Right hindlimb (tissue), 1 donor: ENCODE results near the gene P2RY8.
"Not testable (repeated sequence)": the region's sequence is repeated elsewhere in the genome, so short reads cannot be mapped to it uniquely, and the experiment has no call there.

ENCODE experiments used
- DNase-seq: peaks from one replicate; pipeline ENCODE4 v3.0.0-alpha.2; 2018

Gene P2RY8

GRCh38 chrX:1542994-1543725 is 6.2 kb upstream of the P2RY8 start:
- DNase-seq, result no peak

DNA sequence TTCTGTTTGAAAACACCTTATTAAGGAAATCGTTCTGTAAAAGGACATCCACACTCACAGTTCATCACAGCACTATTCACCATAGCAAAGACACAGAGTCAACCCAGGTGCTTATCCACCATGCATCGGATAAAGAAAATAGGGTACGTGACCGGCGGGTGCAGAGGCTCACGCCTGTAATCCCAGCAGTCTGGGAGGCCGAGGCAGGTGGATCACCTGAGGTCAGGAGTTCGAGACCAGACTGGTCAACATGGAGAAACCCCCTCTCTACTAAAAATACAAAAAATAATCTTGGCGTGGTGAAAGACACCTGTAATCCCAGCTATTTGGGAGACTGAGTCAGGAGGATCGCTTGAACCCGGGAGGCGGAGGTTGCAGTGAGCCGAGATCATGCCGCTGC is 2.2 kb upstream of the P2RY8 start:
- not testable (repeated sequence) for DNase-seq

DNA sequence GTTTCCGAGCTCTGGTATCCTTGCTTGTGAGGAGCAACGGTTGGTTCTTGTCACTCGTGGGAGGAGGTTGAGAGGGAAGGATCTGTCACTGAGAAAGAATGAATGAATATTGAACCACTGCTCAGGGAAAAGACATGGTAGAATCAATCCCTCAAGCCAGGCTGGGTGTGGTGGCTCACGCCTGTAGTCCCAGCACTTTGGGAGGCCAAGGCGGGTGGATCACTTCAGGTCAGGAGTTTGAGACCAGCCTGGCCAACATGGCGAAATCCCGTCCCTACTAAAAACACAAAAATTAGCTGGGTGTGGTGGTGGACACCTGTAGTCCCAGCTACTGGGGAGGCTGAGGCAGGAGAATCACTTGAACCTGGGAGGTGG is 718 bp upstream of the P2RY8 start:
- DNase-seq, result not testable (repeated sequence)

GRCh38 chrX:1536712-1537030 is 314 bp downstream of the P2RY8 start:
- no peak for DNase-seq

DNA sequence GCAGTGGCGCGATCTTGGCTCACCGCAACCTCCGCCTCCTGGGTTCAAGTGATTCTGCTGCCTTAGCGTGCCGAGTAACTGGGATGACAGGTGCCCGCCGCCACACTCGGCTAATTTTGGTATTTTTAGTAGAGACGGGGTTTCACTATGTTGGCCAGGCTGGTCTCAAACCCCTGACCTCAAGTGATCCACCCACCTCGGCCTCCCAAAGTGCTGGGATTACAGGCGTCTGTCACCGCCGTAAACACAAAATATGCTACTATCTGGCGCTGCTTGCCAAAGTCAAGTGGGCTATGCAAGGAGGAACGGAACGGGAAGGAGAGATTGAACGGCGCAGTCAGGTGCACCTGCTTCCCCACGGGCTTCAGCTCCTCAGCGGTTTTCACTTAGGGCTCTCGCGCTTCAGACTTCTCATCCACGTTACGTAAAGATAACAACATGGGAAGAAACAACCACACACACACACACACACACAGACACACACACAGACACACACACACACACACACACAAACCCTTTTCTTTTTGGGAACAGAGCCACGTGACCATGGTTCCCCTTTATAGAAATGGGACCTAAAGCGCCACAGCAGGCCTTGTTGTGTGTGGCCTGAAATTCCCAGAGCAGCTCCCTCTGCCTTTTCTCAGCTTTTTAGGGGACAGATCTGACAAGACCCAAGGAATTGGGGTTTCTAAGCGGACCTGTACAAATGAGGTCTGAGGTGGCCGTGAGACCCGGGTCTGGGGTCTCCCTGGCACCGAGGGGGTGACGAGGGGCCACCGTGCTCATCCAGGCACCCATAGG is 1.5 kb downstream of the P2RY8 start:
- no peak for DNase-seq

- no peak for DNase-seq
These were observed 2.5 kb downstream of the P2RY8 start for GRCh38 chrX:1534301-1535168.

- DNase-seq, result no peak
These were observed 3.9 kb downstream of the P2RY8 start for GRCh38 chrX:1533058-1533457.

DNA sequence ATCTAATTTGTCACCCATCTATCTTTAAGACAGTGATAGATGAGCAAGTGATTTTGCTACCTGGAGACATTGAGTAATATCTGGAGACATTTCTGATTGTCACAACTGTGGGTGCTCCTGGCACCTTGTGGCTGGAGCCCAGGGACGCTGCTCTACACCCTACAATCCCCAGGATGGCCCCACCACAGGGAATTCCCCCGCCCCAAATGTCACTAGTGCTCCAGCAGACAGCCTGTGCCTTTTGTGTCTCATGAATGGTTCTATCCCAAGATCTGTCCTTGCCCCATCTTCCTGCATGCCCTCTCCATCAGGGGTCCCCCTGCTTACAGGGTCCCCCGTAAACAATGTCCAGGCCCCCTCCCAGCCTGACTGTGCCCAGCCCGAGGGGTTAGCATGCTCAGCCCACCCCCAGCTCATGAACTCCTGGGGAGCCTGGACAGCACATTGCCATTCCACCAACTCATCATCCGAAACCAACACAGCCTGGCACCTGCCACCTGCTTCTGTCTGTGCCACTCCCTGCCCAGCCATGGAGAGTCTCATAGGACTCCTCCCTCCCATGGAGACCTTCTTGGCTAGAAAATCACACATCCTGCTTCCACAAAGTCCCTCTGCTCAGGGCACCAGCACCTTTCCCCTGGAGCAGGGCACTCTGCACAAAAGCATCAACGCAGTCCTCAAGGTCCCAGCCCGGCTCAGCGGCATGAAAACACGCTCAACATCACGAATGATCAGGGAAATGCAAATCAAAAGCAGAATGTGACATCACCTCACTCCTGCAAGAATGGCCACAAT is 5.7 kb downstream of the P2RY8 start:
- no peak for DNase-seq

GRCh38 chrX:1529756-1530155 is 7.2 kb downstream of the P2RY8 start:
- no peak for DNase-seq

DNA sequence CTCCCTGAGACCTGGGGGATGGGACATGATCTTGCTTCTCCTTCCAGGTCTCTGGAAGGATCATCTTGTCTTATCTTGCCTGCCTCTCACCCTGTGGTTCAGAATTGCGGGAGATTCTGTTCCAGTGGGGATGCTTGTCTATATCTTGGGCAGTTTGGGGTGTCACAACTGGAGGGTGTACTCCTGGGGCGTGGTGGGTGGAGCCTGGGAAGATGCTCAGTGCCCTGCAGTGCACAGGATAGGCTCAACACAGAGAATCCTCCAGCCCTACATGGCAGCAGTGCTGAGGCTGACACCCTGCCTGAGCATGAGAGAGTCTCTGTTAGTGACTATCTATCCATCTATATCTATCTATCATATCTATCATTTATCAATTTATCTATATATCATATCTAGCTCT is 7.7 kb downstream of the P2RY8 start:
- no peak for DNase-seq

DNA sequence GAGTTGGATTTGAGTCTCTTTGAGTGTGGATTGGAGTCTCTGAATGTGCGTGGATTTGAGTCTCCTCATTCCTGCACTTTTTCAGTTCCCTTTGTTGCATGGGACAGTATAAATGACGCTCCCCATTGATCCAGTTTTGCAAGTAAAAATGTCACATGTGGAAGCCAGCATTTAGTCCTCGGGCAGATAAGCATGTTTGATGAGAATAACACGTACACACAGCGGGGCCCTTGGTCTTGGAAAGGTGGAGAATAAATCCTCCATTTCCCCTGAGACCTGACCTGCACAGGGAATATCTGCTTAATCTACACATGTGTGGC is 8.1 kb downstream of the P2RY8 start:
- DNase-seq, result no peak

DNA sequence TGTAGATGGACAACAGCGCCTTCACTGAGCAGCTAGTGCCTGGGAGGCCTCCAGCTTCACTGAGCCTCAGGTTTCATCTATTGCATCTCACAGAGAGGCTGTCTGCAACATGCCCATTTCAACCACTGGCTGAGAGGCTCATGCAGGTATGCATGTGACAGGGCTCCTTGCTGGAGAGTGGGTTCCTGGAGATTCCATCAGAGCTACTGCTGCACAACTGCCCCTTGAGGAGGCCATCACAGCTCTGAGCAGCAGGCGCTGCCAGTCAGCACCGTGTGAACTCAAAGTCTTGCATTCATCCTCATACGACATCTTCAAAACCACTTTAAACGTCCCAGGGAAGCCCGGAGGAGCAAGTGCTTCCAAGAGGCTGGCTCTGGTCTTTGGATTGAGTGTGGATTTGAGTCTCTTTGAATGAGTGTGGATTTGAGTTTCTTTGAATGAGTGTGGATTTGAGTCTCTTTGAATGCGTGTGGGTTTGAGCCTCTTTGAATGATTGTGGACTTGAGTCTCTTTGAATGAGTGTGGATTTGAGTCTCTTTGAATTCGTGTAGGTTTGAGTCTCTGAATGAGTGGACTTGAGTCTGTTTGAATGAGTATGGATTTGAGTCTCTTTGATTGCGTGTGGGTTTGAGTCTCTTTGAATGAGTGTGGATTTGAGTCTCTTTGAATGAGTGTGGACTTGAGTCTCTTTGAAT is 8.7 kb downstream of the P2RY8 start:
- DNase-seq, result no peak

DNA sequence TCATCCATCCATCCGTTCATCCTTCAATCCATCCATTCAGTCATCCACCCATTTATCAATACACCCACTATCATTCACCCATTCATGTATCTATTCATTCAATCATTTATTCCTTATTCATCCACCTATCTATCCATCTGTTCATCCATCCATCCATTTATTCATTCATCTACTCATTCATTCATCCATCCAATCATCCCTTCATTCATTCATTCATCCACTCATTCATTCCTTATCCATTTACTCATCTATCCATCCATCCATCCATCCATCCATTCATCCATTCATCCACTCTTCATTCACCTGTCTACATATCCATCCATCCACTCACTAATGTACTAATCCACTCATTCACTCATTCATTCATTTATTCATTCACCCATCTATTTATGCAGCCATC is 9.5 kb downstream of the P2RY8 start:
- DNase-seq, result no peak

GRCh38 chrX:1526565-1526964 is 10.4 kb downstream of the P2RY8 start:
- no peak for DNase-seq

GRCh38 chrX:1525583-1526355 is 11.2 kb downstream of the P2RY8 start:
- DNase-seq, result no peak

- no peak for DNase-seq
These were observed 12.0 kb downstream of the P2RY8 start for GRCh38 chrX:1524874-1525582.

DNA sequence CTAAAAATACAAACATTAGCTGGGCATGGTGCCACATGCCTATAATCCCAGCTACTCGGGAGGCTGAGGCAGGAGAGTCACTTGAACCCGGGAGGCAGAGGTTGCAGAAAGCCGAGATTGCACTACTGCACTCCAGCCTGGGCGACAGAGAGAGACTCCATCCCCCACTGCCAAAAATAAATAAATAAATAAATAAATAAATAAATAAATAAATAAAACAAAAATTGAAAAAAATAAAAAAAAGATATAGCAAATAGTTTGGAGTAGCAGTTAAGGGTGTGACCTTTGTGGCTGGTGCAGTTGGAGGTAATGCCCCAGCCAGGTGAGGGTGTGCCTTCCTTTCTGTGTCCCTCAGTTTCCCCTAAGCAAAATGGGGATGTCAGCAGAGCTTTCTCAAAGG is 14.1 kb downstream of the P2RY8 start:
- not testable (repeated sequence) for DNase-seq

GRCh38 chrX:1521459-1521956 is 15.5 kb downstream of the P2RY8 start:
- DNase-seq, result no peak

GRCh38 chrX:1520350-1520749 is 16.6 kb downstream of the P2RY8 start:
- DNase-seq, result no peak

- no peak for DNase-seq
These were observed 17.9 kb downstream of the P2RY8 start for GRCh38 chrX:1519022-1519497.

GRCh38 chrX:1518512-1518911 is 18.5 kb downstream of the P2RY8 start:
- DNase-seq, result no peak
